GM10248 (cell line): ENCODE results near the gene IHH.

ENCODE experiments used
- CTCF ChIA-PET: fragments of 300-600 bp; sonication (Branson Sonifier 250); formaldehyde crosslinking; extraction: SDS; loops from one replicate; lab custom pipeline; 2021; ENCODE audit warnings: antibody characterized with exemption; lab: Yijun Ruan, JAX
- POLR2A ChIA-PET: fragments of 350-650 bp; sonication (Branson Sonifier 250); formaldehyde crosslinking; extraction: SDS; loops from one replicate; lab custom pipeline; 2020; ENCODE audit warnings: antibody characterized with exemption; lab: Yijun Ruan, JAX
- DNase-seq: peaks from one replicate; pipeline ENCODE4 v3.0.0; 2012; ENCODE audit errors: extremely low spot score
- CTCF ChIP-seq: IDR thresholded peaks from 2 replicates; pipeline ENCODE4 v1.5.1; 2012; ENCODE audit warnings: mild to moderate bottlenecking, low read depth; ENCODE audit errors: extremely low read depth, missing control alignments, control extremely low read depth

Gene IHH

GRCh38 chr2:219071131-219071816 is 10.6 kb upstream of the IHH start:
- no peak for TF ChIP-seq CTCF
- ChIA-PET CTCF (interaction anchor here (0.8 to 13.0 kb wide), 17 partner anchors 9 to 223 kb away, joined by 3 to 208 read pairs (median 15); partner anchors contain the start of gene IHH), POLR2A (no interaction called here)
- DNase-seq: no peak

GRCh38 chr2:219065484-219065883 is 4.8 kb upstream of the IHH start:
- no peak for DNase-seq
- ChIA-PET POLR2A (no interaction called here), CTCF (interaction anchor here (0.9 to 13.0 kb wide), 9 partner anchors 9 to 89 kb away, joined by 3 to 208 read pairs (median 7); no protein-coding TSS in a partner anchor)
- TF ChIP-seq CTCF: no peak

GRCh38 chr2:219062081-219062480 is 1.4 kb upstream of the IHH start:
- TF ChIP-seq CTCF: no peak
- CTCF ChIA-PET: interaction anchor here (0.6 to 9.6 kb wide), 8 partner anchors 11 to 92 kb away, joined by 3 to 144 read pairs (median 10); no protein-coding TSS in a partner anchor

GRCh38 chr2:219059725-219060682 is 717 bp downstream of the IHH start:
- no peak for DNase-seq
- POLR2A ChIA-PET: no interaction called here

More at GRCh38 chr2:219062081-219062480, 1.4 kb upstream of the IHH start:
- no peak for DNase-seq
- POLR2A ChIA-PET: no interaction called here

GRCh38 chr2:219059375-219059724 is 1.4 kb downstream of the IHH start:
- POLR2A ChIA-PET: no interaction called here
- DNase-seq: no peak
- CTCF ChIA-PET: interaction anchor here (1.0 to 9.6 kb wide), 25 partner anchors 9 to 329 kb away, joined by 3 to 144 read pairs (median 12); partner anchors contain the start of genes CFAP65 and NHEJ1
- no peak for TF ChIP-seq CTCF

More at GRCh38 chr2:219059725-219060682, 717 bp downstream of the IHH start:
- CTCF ChIA-PET: interaction anchor here (1.1 to 9.6 kb wide), 14 partner anchors 10 to 239 kb away, joined by 3 to 144 read pairs (median 14); partner anchors contain the start of gene CDK5R2
- no peak for TF ChIP-seq CTCF
